Stimulated activated CD8-positive, alpha-beta memory T cell treated with anti-CD3 and anti-CD28 coated beads, Interleukin-12 subunit alpha, Interleukin-12 subunit beta, amount 100 ng/mL, for 24 hours (primary cell): ENCODE measurements around the gene PANK4.
"Not testable (repeated sequence)": the region's sequence is repeated elsewhere in the genome, so short reads cannot be mapped to it uniquely, and the experiment has no call there.

Source experiments
- DNase-seq: peaks from one replicate; pipeline ENCODE4 v3.0.0-alpha.2; 2020; ENCODE audit errors: extremely low read depth

Gene PANK4

DNA sequence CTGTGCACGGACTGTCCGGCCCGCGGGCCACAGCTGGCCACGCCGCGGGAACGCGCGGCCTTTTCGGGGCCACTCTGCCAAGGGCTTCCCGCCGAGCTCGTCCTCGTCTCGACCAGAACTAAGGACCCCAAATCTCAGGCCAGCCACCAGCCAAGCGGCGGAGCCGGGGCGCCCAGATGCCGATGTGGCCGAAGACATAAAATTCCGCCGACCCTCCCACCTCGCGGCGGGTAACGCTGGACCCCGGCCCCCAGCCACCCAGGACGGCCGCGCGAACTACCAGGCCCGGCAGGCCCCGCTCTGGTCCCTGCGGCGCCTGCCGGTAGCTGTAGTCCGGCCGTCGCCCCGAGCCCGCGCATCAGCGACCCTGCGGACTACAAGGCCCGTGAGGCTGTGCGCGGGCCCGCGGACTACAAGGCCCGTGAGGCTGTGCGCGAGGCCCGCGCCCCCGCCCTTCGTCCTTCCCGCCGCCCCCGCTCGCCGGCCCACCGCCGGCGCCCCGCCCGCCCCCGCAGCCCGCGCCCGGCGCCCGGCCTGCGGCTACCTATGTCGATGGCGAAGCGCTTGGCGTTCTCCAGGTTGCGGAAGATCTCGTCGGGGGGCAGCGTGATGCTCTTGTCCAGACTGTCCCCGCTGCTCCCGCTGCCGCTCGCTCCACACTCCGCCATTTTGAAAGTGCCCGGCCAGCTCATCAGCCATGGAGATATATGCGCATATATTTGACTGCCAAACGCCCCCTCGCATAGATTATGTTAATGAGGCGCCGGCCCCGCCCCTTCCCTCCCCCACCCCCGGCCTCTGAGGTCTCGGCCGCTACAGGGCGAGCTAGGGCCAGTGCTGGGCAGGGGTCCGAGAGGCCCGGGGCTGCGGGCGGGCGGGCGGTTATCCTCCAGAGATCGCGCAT, at the start of gene PANK4:
Gene PANK4, minus strand, starts transcription at position 677 of the 904 bp plus-strand sequence. Its CDS starts 9 bp downstream, at position 668.
- peak; percentile 79 for DNase-seq

DNA sequence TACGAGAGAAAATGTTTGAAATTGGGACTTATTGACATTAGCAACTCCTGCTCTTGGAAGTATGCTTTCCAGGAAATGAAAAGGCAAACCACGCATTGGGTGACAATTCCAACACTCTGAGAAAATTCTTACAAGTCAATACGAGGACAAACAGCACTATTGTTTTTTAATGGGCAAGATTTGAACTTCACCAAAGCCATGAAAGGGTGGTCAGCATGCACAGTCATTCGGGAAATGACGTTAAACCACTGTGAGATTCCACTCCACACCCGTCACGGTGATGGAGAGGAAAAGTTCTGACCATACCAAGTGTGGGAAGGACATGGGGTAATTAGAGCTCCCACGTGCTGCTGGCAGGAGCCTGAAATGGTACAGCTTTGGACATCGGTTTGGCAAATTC, 48.0 kb upstream of the PANK4 start:
- no peak for DNase-seq

DNA sequence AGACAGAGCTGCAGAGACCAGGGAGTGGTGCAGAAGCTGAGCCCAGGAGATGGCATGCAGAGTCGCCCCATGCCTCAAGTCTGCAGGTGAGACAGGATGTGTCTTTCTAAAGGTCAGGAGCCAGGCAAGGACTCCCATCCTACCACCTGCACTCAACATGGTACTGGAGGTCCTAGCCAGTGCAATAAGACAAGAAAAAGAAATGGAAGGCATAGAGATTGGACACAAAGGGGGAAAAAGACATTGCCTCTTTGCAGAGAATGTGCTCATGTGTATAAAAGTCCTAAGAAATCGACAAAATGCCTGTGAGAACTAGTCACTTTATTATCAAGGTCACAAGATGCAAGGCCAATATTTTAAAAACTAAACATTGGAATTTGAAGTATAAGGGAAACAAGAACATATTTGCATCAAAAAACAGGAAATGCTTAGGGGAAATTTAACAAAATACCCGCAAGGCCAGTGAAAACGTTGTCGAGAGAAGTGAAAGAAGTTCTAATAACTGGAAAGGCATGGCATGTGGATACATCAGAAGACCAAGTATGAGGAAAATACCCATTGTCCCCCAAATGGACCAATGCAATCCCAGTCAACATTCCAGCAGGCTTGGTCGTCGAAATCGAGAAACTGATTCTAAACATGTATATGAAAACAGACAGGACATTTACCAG, 47.0 kb upstream of the PANK4 start:
- no peak for DNase-seq

DNA sequence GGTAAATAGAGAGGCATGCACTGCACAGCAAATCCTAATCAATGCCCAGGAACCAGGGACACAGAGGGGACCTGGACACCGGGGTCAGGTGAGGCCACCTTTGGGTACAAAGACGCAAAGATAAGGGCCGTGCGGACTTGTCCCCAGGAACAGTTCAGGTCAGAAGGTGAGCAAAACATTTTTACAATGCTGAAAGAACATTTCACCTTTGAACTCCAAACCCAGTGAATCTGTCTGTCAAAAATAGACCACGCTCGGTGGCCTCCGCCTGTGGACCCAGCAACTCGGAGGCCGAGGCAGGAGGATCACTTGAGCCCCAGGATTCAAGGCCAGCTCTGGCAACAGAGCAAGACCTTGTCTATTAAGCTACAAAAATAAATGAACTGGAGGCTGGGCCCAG, 45.0 kb upstream of the PANK4 start:
- no peak for DNase-seq

DNA sequence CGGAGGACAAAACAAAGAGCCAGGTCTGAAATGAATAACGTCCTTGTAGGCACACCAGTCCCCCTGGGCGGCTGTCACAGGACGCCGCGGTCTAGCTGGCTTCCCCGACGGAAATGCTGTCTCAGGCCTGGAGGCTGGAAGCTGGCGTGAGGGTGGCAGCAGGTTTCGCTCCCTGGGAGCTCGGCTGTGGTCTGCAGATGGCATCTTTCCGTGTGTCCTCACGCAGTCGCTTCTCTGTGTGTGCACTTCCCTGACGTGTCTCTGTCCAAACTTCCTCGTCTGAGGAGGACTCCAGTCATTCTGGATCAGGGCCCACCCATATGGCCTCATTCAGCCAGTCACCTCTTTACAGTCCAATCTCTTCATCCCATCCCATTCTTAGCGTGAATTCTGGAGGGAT, 43.9 kb upstream of the PANK4 start:
- DNase-seq, result no peak

DNA sequence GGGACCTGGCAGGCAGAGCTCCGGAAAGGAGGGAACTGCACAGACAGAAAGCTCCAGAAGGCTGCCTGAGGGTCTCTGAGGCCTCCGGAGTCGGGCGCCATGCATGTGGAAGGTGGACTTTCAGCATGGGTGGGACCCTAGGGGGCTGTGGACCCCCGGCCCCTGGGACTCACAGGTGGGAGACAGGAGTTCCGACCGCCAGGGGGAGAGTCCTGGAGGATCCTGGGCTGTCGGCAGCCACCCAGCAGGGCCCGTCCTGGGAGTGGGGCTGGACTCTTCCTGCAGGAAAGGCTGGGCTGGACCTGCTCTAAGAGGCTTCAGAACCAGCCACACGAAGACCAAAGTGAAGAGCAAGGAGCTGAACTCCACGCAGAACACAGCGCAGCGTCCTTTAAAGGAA, 43.3 kb upstream of the PANK4 start:
- not testable (repeated sequence) for DNase-seq

DNA sequence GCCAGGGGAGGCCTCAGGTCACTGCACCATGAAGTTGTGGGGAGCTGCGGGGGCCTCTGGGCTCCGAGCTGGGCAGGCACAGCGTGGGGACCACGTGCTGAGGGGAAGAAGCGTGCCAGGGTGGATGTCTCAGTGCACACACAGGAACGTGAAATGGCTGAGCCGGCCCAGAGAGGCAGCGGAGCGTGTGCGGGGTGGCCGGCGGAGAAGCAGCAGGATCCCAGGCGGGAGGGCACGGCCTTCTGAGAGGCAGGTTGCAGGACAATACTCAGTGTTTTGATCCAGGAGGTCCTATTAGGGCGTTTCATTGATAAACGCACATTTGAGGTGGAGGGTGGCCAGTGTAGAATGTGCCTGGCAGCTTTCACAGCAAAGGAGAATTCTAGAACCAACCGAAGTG, 42.7 kb upstream of the PANK4 start:
- no peak for DNase-seq

DNA sequence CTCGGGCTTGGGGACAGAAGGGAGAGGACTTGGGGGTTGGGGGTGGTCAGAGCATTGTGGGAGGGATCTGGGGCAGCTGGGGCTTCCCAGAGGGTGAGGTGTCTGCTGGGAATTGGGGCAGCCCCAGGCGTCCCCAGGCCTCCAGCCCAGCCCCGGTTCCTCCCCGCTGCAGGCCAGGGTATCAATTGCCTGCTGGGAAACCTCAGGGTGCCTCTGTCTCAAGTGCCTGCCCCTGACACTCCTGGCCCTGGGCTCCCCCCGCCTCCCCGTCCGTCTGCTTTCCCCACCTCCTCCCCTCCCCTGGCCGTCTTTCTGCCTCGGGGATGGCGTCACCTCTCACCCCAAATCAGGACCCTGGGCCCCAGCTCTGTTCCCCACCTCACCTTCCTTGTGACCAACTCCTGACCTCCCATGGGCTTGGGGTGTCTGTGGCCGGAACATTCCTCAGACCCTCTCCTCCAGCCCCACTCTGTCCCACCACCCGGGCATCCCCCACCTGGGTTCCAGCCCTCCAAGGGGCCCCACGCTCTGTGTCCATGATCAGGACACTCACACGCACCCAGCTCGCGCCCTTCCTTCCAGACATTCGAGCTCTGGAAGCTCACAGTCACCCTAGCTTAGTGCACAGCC, 41.9 kb upstream of the PANK4 start:
- DNase-seq, result not testable (repeated sequence)

DNA sequence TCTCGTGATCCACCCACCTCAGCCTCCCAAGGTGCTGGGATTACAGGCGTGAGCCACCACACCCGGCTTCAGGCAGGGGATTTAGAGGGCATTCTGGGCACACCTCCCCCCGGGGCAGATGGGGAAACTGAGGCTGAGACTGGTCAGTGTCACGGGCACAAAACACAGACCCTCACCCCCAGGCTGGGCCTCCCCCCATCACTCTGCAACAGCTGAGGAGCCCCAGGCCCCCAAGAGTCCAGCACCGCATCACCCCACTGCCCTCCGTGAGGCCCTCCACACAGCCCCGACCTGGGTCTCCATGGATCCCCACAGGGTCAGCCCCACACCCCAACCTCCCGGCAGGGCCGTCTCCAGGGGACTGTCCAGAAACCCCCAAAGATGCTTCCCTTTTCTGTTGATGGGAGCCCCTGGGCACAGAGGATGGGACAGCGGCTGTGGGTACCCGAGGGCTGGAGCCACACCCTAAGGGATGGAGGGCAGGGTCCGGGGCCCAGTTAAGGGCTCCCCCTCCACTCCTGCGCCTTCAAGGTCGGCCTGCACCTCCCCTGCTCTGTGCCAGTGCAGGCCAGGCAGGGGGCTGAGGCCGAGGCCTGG, 40.8 kb upstream of the PANK4 start:
- no peak for DNase-seq

DNA sequence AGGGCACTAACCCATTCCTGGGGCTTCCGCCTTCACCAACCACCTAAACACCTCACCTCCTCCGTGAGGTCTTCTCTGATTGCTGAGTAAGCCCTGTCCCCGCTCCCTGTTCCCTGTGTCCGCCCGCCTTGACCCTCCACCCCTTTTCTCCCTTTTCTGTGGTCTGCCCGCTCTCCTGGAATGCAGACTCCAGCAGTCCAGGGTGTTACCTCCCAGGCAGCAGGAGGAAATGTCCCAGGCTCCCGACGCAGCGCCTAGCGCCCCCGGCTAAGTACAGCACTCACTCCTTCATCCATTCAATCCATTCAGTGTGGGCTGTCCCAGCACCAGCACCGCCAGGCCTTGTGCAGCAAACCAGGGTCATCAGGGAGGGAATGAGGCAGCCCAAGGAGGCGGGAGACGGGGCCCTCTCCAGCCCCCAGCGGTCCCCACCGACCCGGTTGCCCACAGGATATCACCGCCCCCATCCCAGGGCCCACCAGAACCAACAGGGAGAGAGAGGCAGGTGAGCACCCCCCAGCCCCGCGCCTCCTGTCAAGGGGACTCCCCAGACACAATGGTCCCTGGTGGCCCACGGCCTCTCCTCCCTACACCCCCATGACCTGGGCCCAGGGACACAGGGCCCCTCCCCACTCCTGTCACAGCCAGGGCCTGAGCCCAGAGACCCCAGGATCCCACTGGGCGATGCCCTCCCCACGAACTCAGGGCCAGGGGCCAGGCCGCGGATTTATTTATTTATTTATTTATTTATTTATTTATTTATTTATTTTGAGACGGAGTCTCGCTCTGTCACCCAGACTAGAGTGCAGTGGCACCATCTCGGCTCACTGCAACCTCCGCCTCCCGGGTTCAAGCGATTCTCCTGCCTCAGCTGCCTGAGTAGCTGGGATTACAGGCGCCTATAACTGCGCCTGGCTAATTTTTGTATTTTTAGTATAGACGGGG, 40.0 kb upstream of the PANK4 start:
- no peak for DNase-seq

DNA sequence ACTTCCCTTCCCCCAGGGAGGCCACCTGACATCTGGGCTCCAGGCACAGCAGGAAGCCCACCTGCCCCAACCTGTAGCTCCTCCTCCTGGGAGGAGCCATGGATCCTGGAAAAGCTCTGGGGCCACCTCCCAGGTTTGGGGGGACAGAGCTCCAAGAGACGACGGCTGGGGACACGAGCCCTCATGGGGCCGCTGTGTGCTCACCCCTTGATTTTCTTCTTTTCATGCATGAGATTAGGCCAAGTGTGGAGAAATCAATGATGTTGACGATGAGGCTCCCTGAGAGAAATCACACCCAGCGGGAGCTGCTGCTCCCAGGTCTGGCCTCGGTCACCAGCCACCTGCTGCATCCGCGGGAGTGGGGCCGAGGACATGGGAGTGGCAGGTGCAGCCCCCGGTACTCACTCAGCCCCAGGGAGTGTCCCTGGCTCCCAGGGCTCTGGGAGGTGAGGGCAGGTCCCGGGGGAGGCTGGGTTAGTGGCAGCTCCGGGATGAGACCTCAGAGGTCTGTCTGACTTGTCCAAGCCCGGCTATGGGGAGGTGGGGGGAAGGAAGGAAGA, 38.5 kb upstream of the PANK4 start:
- DNase-seq, result no peak

DNA sequence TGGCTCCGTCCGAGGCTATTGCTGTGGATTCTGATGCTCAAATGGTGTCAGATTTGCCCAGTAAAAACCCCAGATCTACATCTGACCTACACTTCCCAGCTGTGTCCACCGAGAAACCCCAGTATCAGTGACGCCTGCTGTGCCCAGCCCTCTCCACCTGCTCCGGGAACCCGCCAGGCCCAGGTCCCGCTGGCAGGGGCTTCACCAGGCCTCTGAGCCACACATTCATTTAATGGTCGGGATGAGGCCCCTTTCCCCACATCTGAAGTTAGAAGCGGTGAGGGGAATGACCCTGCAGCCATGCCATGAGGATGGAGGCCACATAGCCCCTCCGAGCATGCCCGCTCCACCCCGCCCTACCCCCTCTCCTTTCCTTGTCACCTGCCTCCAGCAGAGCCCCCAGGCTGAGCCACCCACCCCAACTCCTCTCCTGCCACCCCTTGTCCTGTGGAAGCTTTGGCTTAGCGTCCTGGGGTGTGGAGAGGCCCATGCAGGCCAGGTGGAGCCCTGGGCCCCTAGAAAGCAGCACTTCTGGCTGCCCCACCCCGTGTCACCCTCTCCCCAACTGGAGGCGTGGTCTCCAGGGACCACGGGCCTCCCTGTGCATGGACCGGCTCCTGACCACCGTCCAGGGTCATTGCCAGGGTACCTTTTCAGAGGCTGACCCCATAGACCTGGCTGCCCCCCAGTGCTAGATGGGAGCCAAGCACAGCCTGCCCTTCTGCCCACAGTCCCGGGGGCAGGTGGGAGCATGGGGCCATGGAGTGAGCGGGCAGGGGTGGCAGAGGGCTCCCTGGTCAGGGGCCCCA, 37.8 kb upstream of the PANK4 start:
- no peak for DNase-seq

DNA sequence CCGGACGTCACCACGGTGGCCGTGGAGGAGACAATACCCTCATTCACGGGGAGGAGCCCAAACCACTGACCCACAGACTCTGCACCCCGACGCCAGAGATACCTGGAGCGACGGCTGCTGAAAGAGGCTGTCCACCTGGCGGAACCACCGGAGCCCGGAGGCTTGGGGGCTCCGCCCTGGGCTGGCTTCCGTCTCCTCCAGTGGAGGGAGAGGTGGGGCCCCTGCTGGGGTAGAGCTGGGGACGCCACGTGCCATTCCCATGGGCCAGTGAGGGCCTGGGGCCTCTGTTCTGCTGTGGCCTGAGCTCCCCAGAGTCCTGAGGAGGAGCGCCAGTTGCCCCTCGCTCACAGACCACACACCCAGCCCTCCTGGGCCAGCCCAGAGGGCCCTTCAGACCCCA, 36.8 kb upstream of the PANK4 start:
- no peak for DNase-seq

DNA sequence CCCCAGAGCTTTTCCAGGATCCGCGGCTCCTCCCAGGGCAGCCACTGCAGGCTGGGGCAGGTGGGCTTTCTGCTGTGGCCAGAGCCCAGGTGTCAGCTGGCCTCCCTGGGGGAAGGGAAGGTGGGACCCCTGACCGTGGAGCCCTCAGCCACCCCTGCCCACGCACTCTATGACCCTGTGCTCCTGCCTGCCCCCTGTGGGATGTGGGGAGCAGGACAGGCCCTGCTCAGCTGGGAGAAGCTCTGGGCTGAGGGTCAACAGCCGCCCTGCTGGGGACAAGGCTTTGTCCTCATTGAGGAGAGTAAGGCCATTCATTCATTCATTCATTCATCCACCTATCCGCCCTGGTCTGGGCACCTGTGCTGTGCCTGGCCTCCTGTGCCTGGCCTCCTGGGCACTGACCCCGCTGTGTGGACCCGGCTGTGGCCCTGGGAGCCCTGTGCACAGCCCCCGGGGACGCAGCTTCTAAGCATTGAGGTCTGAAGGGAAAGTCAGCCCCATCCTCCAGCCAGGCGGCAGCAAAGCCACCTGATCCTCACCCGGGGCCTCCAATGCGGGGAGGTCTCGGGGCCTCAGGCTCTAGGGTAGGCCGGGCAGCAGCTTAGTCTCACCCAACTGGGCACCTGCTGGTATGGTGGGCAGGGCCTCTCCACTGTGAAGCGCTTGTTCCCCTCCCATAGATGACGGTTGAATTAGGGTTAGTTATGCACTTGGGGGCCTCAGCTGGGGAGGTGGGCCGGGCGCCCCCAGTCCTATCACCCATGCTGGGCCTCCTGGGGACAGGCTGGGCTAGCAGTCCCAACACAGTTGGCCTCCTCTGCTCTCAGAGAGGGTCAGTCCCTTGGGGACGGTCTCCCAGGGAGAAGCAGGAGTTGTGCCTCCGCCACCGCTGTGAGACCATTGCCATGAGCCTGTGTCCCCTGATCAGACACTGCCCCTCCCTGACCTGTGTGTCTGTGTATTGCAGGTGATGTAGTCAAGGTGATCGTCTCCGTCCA, 35.8 kb upstream of the PANK4 start:
- no peak for DNase-seq

DNA sequence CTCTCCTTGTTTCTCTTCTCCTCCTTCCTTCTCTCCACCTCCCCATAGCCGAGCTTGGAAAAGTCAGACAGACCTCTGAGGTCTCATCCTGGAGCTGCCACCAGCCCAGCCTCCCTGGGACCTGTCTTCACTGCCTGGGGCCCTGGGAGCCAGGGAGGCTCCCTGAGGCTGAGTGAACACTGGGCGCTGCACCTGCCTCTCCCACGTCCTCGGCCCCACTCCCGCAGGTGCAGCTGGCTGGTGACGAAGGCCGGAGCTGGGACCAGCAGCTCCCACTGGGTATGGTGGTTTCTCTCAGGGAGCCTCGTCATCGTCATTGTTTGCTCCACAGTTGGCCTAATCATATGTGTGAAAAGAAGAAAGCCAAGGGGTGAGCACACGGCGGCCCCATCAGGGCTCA, 35.0 kb upstream of the PANK4 start:
- no peak for DNase-seq

DNA sequence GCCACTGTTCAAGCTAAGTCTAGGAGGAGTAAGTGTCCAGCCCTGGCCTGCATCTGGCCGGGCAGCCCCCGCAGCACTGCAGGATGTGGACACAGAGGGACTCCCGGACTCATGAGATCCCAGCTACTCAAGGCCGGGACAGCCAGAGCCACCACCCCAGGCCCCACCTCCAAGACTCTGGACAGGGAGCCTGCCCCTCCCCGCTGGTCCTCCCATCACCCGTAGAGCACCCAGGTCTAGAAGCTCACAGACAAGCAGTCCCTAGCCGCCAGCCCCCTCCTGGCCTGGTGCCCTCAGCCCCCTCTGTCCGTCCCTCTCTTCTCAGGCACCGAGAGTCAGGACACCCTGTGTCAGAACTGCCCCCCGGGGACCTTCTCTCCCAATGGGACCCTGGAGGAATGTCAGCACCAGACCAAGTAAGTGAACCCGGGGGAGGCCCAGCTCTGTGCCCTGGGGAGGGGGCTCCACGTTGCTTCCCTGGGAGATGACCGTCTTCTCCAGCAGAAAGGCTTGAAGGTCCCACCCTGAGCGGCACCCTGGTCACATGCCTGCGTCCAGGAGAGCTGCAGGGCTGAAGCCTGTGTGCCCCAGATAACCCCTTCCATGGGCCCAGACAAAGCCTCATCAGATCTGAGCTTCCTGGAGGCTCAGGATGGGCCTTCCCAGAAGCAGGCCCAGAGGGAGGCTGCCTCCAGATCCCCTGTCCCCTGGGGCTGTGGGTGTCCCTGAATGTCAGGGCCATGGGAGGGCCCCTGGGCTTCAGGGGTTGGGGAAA, 34.1 kb upstream of the PANK4 start:
- DNase-seq, result no peak

DNA sequence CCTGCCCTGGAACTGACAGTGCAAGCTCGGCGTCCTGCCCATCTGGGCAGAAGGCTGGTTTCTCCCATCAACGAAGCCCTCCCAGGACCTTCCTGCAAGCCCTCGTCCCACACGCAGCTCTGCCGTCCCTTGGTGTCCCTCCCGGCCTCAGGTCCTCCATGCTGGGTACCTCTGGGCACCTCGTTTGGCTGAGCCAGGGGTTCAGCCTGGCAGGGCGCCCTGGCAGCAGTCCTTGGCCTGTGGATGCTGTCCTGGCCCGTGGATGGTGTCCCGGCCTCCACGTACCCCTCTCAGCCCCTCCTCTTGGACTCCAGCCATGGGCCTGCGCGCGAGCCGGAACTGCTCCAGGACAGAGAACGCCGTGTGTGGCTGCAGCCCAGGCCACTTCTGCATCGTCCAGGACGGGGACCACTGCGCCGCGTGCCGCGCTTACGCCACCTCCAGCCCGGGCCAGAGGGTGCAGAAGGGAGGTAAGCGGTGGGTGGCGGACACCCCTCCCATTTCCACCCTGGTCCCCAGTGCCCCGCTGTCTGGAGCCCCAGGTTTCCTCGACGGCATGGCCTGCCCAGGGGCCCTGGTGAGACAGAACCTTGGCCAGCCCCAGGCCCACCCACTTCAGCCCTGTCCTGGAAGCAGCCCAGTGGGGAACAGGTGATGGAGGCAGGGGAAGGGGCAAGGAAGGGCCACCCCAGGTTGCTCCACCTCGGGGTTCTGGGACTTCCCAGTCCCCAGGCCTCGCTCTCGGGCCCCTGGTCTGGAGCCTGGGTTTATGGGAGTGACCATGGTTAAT, 33.3 kb upstream of the PANK4 start:
- DNase-seq, result no peak
